NK-92 treated with Interleukin-12 subunit alpha and Interleukin-12 subunit beta, amount 100 ng/mL, for 24 hours (cell line): ENCODE data around the gene TFE3.
"Not testable (repeated sequence)": the region's sequence is repeated elsewhere in the genome, so short reads cannot be mapped to it uniquely, and the experiment has no call there.

Experiments
- DNase-seq: peaks from one replicate; lab custom pipeline; 2025; lab: John Stamatoyannopoulos, UW

Gene TFE3

GRCh38 chrX:49001521-49002090, 41.6 kb downstream of the TFE3 start:
- DNase-seq, result peak; percentile 26

GRCh38 chrX:49000636-49001035, 42.5 kb downstream of the TFE3 start:
- no peak for DNase-seq

GRCh38 chrX:48999030-48999429, 44.1 kb downstream of the TFE3 start:
- DNase-seq, result no peak

- no peak for DNase-seq
Observed at GRCh38 chrX:48998391-48998790, 44.8 kb downstream of the TFE3 start.

GRCh38 chrX:48997865-48998264, 45.3 kb downstream of the TFE3 start:
- no peak for DNase-seq

- no peak for DNase-seq
Observed at GRCh38 chrX:48997455-48997854, 45.7 kb downstream of the TFE3 start.

GRCh38 chrX:48996969-48997368, 46.2 kb downstream of the TFE3 start:
- DNase-seq, result no peak

- DNase-seq, result no peak
Observed at GRCh38 chrX:48992341-48992740, 50.8 kb downstream of the TFE3 start.

GRCh38 chrX:48989483-48989882, 53.7 kb downstream of the TFE3 start:
- DNase-seq, result no peak

GRCh38 chrX:48983896-48984295, 59.3 kb downstream of the TFE3 start:
- no peak for DNase-seq

GRCh38 chrX:48983081-48983480, 60.1 kb downstream of the TFE3 start:
- no peak for DNase-seq

GRCh38 chrX:48981178-48981577, 62.0 kb downstream of the TFE3 start:
- no peak for DNase-seq

- not testable (repeated sequence) for DNase-seq
Observed at GRCh38 chrX:48980341-48980740, 62.8 kb downstream of the TFE3 start.
